ENCODE data around the gene MUC22.

MUC22 gene

DNA sequence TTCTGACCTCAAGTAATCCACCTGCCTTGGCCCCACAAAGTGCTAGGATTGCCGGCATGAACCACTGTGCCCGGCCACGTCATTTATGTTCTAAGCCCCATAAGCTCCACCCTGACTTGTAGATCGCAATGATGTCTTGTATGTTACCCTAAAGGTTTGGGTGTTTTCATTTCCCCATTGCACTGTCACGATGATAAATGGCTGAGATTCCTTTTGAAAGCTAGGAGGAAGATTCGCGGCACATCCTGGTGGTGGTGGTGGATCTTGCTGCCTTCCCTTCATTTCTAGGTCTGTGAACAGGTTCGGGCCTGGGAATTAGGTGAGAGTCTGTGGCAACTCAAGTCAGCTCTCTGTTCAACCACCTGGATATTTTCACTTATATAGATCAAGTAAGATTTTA lies 28.3 kb downstream of the MUC22 start:
- Histone ChIP-seq H3K27me3 (ENCODE audit: low read depth, low read length) (peaks cover 26% of the 10 kb centered on the region), H3K36me3 (replicated peaks; ENCODE audit: low read depth, low read length) (no peaks in the 10 kb centered on the region), H3K9me3 (ENCODE audit: insufficient read depth, low read length) (no peaks in the 10 kb centered on the region), H3K4me1 (ENCODE audit: low read length) (peaks cover 11% of the 10 kb centered on the region), H3K4me3 (ENCODE audit: low read length) (no peak overlapping the region), H2AFZ (ENCODE audit: low read depth, low read length) (no peak overlapping the region), H3K79me2 (ENCODE audit: low read length) (no peaks in the 10 kb centered on the region), H3K4me2 (ENCODE audit: low read length) (no peak overlapping the region), H3K27ac (ENCODE audit: low read length) (no peak overlapping the region), H3K9ac (ENCODE audit: low read length) (no peak overlapping the region), H4K20me1 (ENCODE audit: insufficient read depth, low read length) (no peaks in the 10 kb centered on the region)
- TF ChIP-seq EZH2phosphoT487 (IDR thresholded peaks at IDR 0.05; ENCODE audit: low read depth): no peak
- TF ChIP-seq, protein P1, sequence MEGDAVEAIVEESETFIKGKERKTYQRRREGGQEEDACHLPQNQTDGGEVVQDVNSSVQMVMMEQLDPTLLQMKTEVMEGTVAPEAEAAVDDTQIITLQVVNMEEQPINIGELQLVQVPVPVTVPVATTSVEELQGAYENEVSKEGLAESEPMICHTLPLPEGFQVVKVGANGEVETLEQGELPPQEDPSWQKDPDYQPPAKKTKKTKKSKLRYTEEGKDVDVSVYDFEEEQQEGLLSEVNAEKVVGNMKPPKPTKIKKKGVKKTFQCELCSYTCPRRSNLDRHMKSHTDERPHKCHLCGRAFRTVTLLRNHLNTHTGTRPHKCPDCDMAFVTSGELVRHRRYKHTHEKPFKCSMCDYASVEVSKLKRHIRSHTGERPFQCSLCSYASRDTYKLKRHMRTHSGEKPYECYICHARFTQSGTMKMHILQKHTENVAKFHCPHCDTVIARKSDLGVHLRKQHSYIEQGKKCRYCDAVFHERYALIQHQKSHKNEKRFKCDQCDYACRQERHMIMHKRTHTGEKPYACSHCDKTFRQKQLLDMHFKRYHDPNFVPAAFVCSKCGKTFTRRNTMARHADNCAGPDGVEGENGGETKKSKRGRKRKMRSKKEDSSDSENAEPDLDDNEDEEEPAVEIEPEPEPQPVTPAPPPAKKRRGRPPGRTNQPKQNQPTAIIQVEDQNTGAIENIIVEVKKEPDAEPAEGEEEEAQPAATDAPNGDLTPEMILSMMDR (IDR thresholded peaks at IDR 0.05; ENCODE audit: low read depth, low read length): no peak

- Histone ChIP-seq H3K9me3 (ENCODE audit: insufficient read depth, low read length) (no peaks in the 10 kb centered on the region), H4K20me1 (ENCODE audit: insufficient read depth, low read length) (no peaks in the 10 kb centered on the region), H3K9ac (ENCODE audit: low read length) (no peak overlapping the region), H3K79me2 (ENCODE audit: low read length) (no peaks in the 10 kb centered on the region), H3K27ac (ENCODE audit: low read length) (no peak overlapping the region), H3K4me2 (ENCODE audit: low read length) (no peak overlapping the region), H3K27me3 (ENCODE audit: low read depth, low read length) (peaks cover 30% of the 10 kb centered on the region), H3K36me3 (replicated peaks; ENCODE audit: low read depth, low read length) (no peaks in the 10 kb centered on the region), H2AFZ (ENCODE audit: low read depth, low read length) (no peak overlapping the region), H3K4me3 (ENCODE audit: low read length) (no peak overlapping the region), H3K4me1 (ENCODE audit: low read length) (peaks cover 11% of the 10 kb centered on the region)
- TF ChIP-seq EZH2phosphoT487 (IDR thresholded peaks at IDR 0.05; ENCODE audit: low read depth): no peak
- TF ChIP-seq, protein P1 (IDR thresholded peaks at IDR 0.05; ENCODE audit: low read depth, low read length): no peak
These were observed 30.5 kb downstream of the MUC22 start for GRCh38 chr6:31040801-31041200.

GRCh38 chr6:31041372-31041974 lies 31.2 kb downstream of the MUC22 start:
- H3K4me1 ChIP-seq (ENCODE audit: low read length): peaks cover 11% of the 10 kb centered on the region
- H3K36me3 ChIP-seq (replicated peaks; ENCODE audit: low read depth, low read length): no peaks in the 10 kb centered on the region
- H3K4me2 ChIP-seq (ENCODE audit: low read length): no peak overlapping the region
- H3K4me3 ChIP-seq (ENCODE audit: low read length): no peak overlapping the region
- no peak for TF ChIP-seq EZH2phosphoT487 (IDR thresholded peaks at IDR 0.05; ENCODE audit: low read depth)
- TF ChIP-seq, protein P1 (IDR thresholded peaks at IDR 0.05; ENCODE audit: low read depth, low read length): no peak
- no peaks in the 10 kb centered on the region for H3K9me3 ChIP-seq (ENCODE audit: insufficient read depth, low read length)
- H3K9ac ChIP-seq (ENCODE audit: low read length): no peak overlapping the region
- peaks cover 30% of the 10 kb centered on the region for H3K27me3 ChIP-seq (ENCODE audit: low read depth, low read length)
- no peak overlapping the region for H3K27ac ChIP-seq (ENCODE audit: low read length)
- no peaks in the 10 kb centered on the region for H3K79me2 ChIP-seq (ENCODE audit: low read length)
- H2AFZ ChIP-seq (ENCODE audit: low read depth, low read length): no peak overlapping the region
- H4K20me1 ChIP-seq (ENCODE audit: insufficient read depth, low read length): no peaks in the 10 kb centered on the region

GRCh38 chr6:31042806-31043205 lies 32.5 kb downstream of the MUC22 start:
- peak overlapping the region; percentile 64 for H3K4me2 ChIP-seq (ENCODE audit: low read length)
- no peaks in the 10 kb centered on the region for H3K9me3 ChIP-seq (ENCODE audit: insufficient read depth, low read length)
- peak overlapping the region; percentile 54 for H3K4me3 ChIP-seq (ENCODE audit: low read length)
- H3K4me1 ChIP-seq (ENCODE audit: low read length): peaks cover 11% of the 10 kb centered on the region
- no peak overlapping the region for H2AFZ ChIP-seq (ENCODE audit: low read depth, low read length)
- no peak overlapping the region for H3K27ac ChIP-seq (ENCODE audit: low read length)
- peaks cover 24% of the 10 kb centered on the region for H3K27me3 ChIP-seq (ENCODE audit: low read depth, low read length)
- TF ChIP-seq, protein P1 (IDR thresholded peaks at IDR 0.05; ENCODE audit: low read depth, low read length): peak; percentile 66
- no peak for TF ChIP-seq EZH2phosphoT487 (IDR thresholded peaks at IDR 0.05; ENCODE audit: low read depth)
- H3K9ac ChIP-seq (ENCODE audit: low read length): no peak overlapping the region
- H4K20me1 ChIP-seq (ENCODE audit: insufficient read depth, low read length): no peaks in the 10 kb centered on the region
- no peaks in the 10 kb centered on the region for H3K36me3 ChIP-seq (replicated peaks; ENCODE audit: low read depth, low read length)
- H3K79me2 ChIP-seq (ENCODE audit: low read length): no peaks in the 10 kb centered on the region

Measured in OCI-LY3 (cell line).